Epithelial cell of esophagus (primary cell): ENCODE data around the gene SASS6.

Experiments used
- DNase-seq: peaks from one replicate; pipeline ENCODE4 v3.0.0; 2010; ENCODE audit warnings: low read depth
- H3K4me3 ChIP-seq: 2 replicates; pipeline ENCODE4 v1.5.1; 2011; ENCODE audit warnings: mild to moderate bottlenecking, low read length, control low read depth
- CTCF ChIP-seq: IDR thresholded peaks from 2 replicates; pipeline ENCODE4 v1.5.1; 2011; ENCODE audit warnings: low read depth, mild to moderate bottlenecking, low read length, control low read depth, inconsistent platforms; ENCODE audit not compliant: insufficient read depth; ENCODE audit errors: missing control alignments

SASS6 gene

GRCh38 chr1:100132566-100133477 lies at the start of gene SASS6, which contains the start of gene TRMT13:
Gene SASS6, minus strand, starts transcription at chr1:100132930. Its CDS starts 116 bp downstream, at chr1:100132814.
Gene TRMT13, plus strand, starts transcription at chr1:100133163. Its CDS starts 6 bp downstream, at chr1:100133169.
- DNase-seq = peak; percentile 99
- no peak for TF ChIP-seq CTCF

DNA sequence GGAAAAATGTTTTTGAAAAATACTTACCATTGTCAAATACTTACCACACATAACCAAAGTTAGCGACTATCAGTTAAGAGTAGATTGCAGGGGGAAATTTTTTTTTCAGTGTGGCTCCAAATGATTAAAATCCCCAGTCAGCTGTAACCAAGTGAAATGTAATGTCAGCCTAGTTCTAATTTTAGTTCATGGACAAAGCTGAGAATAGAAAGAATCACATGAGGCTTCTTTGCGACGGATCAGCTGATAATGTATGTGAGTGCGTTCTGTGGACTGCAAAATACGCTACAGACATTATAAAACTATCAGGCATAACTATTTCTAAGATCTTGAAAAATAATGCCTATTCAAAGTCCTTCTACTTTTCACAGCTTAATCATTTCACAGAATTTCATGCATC lies 45.4 kb upstream of the SASS6 start, which contains the start of gene LRRC39:
TSS of gene LRRC39 (minus strand) at position 166 of the 400 bp plus-strand sequence. CDS start 9,740 bp downstream, outside the sequence.
- DNase-seq = no peak
- no peak for TF ChIP-seq CTCF
- H3K4me3 ChIP-seq = no peak within 1 kb of the TSS

More at GRCh38 chr1:100132566-100133477, at the start of gene SASS6, which contains the start of gene TRMT13:
- H3K4me3 ChIP-seq = peak within 1 kb of the TSS; percentile 86

DNA sequence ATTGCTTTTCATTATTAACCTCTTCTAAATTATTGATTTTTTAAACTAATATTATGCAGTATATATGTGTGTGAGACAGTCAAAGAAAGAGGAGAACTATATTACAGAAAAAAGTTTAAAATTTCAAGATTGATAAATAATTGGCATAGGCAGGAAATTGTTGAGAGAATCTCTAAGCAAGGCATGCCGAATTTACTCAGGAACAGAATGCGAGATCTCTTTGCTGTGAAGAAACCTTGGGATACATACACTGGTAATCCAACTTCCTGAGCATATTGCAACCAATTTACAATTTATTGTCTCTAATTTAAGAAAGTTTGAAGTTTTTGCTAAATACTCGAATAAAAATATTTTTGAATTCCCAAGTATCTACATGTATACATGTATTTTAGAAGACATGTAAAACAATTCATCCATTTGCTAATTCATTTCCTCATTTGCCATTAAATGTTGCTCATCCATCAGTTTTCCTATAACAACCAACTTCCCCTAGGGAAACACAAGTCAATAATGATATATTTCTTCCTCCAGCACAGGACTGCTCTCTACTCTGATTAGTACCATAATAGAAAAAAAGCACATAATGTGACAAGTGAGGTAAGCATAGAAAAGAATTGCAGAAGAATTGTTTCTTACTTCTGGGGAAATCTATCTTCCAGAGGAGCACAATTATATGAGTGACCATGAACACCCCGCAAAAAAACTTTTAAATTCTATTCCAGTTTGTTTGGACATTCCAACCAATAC lies 44.7 kb upstream of the SASS6 start:
- H3K4me3 ChIP-seq = no peak overlapping the region
- no peak for DNase-seq
- no peak for TF ChIP-seq CTCF

- DNase-seq = no peak
- H3K4me3 ChIP-seq = no peak overlapping the region
- TF ChIP-seq CTCF = no peak
Measured at GRCh38 chr1:100168051-100168450, 35.3 kb upstream of the SASS6 start.

- no peak overlapping the region for H3K4me3 ChIP-seq
- DNase-seq = no peak
- TF ChIP-seq CTCF = no peak
Measured at GRCh38 chr1:100164702-100165101, 32.0 kb upstream of the SASS6 start.

DNA sequence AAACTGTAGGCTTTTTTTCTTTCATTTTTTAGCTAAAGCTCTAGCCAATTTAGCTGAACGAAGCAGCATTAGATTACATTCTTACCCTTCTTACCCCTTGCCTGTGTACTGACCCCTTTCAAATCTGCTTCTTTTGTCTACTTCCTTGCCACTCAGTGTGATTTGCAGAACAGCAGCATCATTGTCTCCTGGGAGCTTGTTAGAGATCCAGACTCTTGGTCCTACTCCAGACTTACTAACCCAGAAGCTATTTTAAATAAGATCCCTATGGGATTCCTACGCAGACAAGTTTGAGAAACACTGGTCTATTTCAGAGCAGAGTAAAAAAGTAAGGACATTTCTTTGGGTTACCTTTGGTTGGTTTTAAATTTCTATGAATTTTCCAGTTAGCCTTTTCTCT lies 31.5 kb upstream of the SASS6 start:
- DNase-seq = no peak
- H3K4me3 ChIP-seq = no peak overlapping the region
- no peak for TF ChIP-seq CTCF
